HEK293 (cell line): Measurements from ENCODE around the gene PTPRR.
A peak's percentile ranks its signal among the peaks of the same experiment; 100 is the strongest.

Experiments
- CTCF ChIA-PET: fragments of 350-600 bp; formaldehyde crosslinking; extraction: SDS; loops from one replicate; lab custom pipeline; 2021; ENCODE audit warnings: antibody characterized with exemption; lab: Yijun Ruan, JAX
- POLR2A ChIA-PET: fragments of 300-600 bp; formaldehyde crosslinking; extraction: SDS; loops from one replicate; lab custom pipeline; 2020; ENCODE audit warnings: antibody characterized with exemption, inconsistent platforms; lab: Yijun Ruan, JAX
- H3K27ac ChIP-seq: fragments of 200-500 bp; sonication (Bioruptor generic); 2 replicates; pipeline ENCODE4 v1.5.1; 2014; ENCODE audit warnings: low read depth, low read length, control low read depth, inconsistent platforms; ENCODE audit errors: extremely low read depth
- H3K36me3 ChIP-seq, 2 experiments: fragments of 200-500 bp in 1 of 2; sonication (Bioruptor generic) in 1 of 2; 1 replicate in 1 of 2; 2 replicates in 1 of 2; pipeline ENCODE4 v1.5.1; 2014 to 2017; ENCODE audit warnings: inconsistent platforms in 2 of 2, low read length in 2 of 2; ENCODE audit not compliant: control insufficient read depth in 2 of 2, insufficient read depth in 1 of 2
- H3K4me1 ChIP-seq: fragments of 200-500 bp; sonication (Bioruptor generic); 2 replicates; pipeline ENCODE4 v1.5.1; 2014; ENCODE audit warnings: mild to moderate bottlenecking, low read length, inconsistent platforms; ENCODE audit not compliant: control insufficient read depth, insufficient read depth
- H3K4me3 ChIP-seq: 2 replicates; pipeline ENCODE4 v1.5.1; 2011; ENCODE audit warnings: low read depth, mild to moderate bottlenecking, control low read depth, low read length, moderate library complexity
- H3K9me3 ChIP-seq: fragments of 200-500 bp; sonication (Bioruptor generic); 2 replicates; pipeline ENCODE4 v1.5.1; 2014; ENCODE audit warnings: low read depth, low read length, inconsistent platforms; ENCODE audit not compliant: control insufficient read depth, insufficient read depth
- EGR2 ChIP-seq: fragments of 450-650 bp; formaldehyde crosslinking; IDR thresholded peaks from 2 replicates; pipeline ENCODE4 v1.5.1; 2016; ENCODE audit warnings: low read depth, missing biosample characterization, missing genetic modification characterization
- GFI1B ChIP-seq: fragments of 450-650 bp; formaldehyde crosslinking; IDR thresholded peaks from 2 replicates; pipeline ENCODE4 v1.5.1; 2016; ENCODE audit warnings: missing biosample characterization, missing genetic modification characterization
- GLI4 ChIP-seq: fragments of 450-650 bp; formaldehyde crosslinking; IDR thresholded peaks from 2 replicates; pipeline ENCODE4 v1.5.1; 2016; ENCODE audit warnings: missing biosample characterization, missing genetic modification characterization
- RBAK ChIP-seq: fragments of 450-650 bp; formaldehyde crosslinking; IDR thresholded peaks from 2 replicates; pipeline ENCODE4 v1.5.1; 2016; ENCODE audit warnings: missing biosample characterization, missing genetic modification characterization
- SALL2 ChIP-seq: fragments of 450-650 bp; formaldehyde crosslinking; IDR thresholded peaks from 2 replicates; pipeline ENCODE4 v1.5.0; 2017; ENCODE audit warnings: missing biosample characterization, mild to moderate bottlenecking, missing genetic modification characterization, borderline replicate concordance
- SCRT1 ChIP-seq: fragments of 450-650 bp; formaldehyde crosslinking; IDR thresholded peaks from 2 replicates; pipeline ENCODE4 v1.5.1; 2016; ENCODE audit warnings: missing biosample characterization, missing genetic modification characterization, borderline replicate concordance
- SETDB1 ChIP-seq: IDR thresholded peaks from one replicate; pipeline ENCODE4 v1.6.1; 2017; ENCODE audit warnings: mild to moderate bottlenecking, low read length, moderate library complexity, mixed read lengths; ENCODE audit not compliant: insufficient read length
- SP2 ChIP-seq: fragments of 450-650 bp; formaldehyde crosslinking; IDR thresholded peaks from 2 replicates; pipeline ENCODE4 v1.5.1; 2016; ENCODE audit warnings: missing biosample characterization, missing genetic modification characterization
- ZBTB17 ChIP-seq: fragments of 450-650 bp; formaldehyde crosslinking; IDR thresholded peaks from 2 replicates; pipeline ENCODE4 v1.5.1; 2016; ENCODE audit warnings: missing biosample characterization, missing genetic modification characterization
- ZFP3 ChIP-seq: fragments of 450-650 bp; formaldehyde crosslinking; IDR thresholded peaks from 2 replicates; pipeline ENCODE4 v1.5.1; 2016; ENCODE audit warnings: low read depth, missing biosample characterization, missing genetic modification characterization
- ZIC2 ChIP-seq: fragments of 450-650 bp; formaldehyde crosslinking; IDR thresholded peaks from 2 replicates; pipeline ENCODE4 v1.5.1; 2016; ENCODE audit warnings: missing biosample characterization, missing genetic modification characterization
- ZNF10 ChIP-seq: fragments of 450-650 bp; formaldehyde crosslinking; IDR thresholded peaks from 2 replicates; pipeline ENCODE4 v1.5.1; 2017; ENCODE audit warnings: missing biosample characterization, missing genetic modification characterization
- ZNF138 ChIP-seq: fragments of 450-650 bp; formaldehyde crosslinking; IDR thresholded peaks from 2 replicates; pipeline ENCODE4 v1.5.1; 2016; ENCODE audit warnings: missing biosample characterization, missing genetic modification characterization, borderline replicate concordance
- ZNF146 ChIP-seq: fragments of 450-650 bp; formaldehyde crosslinking; IDR thresholded peaks from 2 replicates; pipeline ENCODE4 v1.5.1; 2016; ENCODE audit warnings: missing biosample characterization, missing genetic modification characterization
- ZNF248 ChIP-seq: fragments of 450-650 bp; formaldehyde crosslinking; IDR thresholded peaks from 2 replicates; pipeline ENCODE4 v1.5.1; 2017; ENCODE audit warnings: missing biosample characterization, missing genetic modification characterization
- ZNF274 ChIP-seq, 2 experiments: fragments of 200-500 bp in 1 of 2; fragments of 450-650 bp in 1 of 2; sonication (Bioruptor generic) in 1 of 2; formaldehyde crosslinking in 1 of 2; IDR thresholded peaks; 2 replicates each; pipeline versions ENCODE4 v1.5.1 to v1.6.1; 2014 to 2016; ENCODE audit warnings: borderline replicate concordance in 1 of 2, inconsistent platforms in 1 of 2, low read length in 1 of 2, missing biosample characterization in 1 of 2, missing genetic modification characterization in 1 of 2
- ZNF292 ChIP-seq: fragments of 450-650 bp; formaldehyde crosslinking; IDR thresholded peaks from 2 replicates; pipeline ENCODE4 v1.5.1; 2016; ENCODE audit warnings: low read depth, missing biosample characterization, missing genetic modification characterization, borderline replicate concordance
- ZNF341 ChIP-seq: fragments of 450-650 bp; formaldehyde crosslinking; IDR thresholded peaks from 2 replicates; pipeline ENCODE4; 2016; ENCODE audit warnings: low read depth, missing biosample characterization, missing genetic modification characterization
- ZNF350 ChIP-seq: fragments of 450-650 bp; formaldehyde crosslinking; IDR thresholded peaks from 2 replicates; pipeline ENCODE4 v1.5.0; 2017; ENCODE audit warnings: missing biosample characterization, mild to moderate bottlenecking, missing genetic modification characterization
- ZNF585B ChIP-seq: fragments of 450-650 bp; formaldehyde crosslinking; IDR thresholded peaks from 2 replicates; pipeline ENCODE4 v1.5.1; 2016; ENCODE audit warnings: missing biosample characterization, missing genetic modification characterization
- ZNF596 ChIP-seq: fragments of 450-650 bp; IDR thresholded peaks from 2 replicates; pipeline ENCODE4 v1.5.0; 2018; ENCODE audit warnings: missing biosample characterization, mild to moderate bottlenecking, missing genetic modification characterization, moderate library complexity
- ZNF629 ChIP-seq: fragments of 450-650 bp; formaldehyde crosslinking; IDR thresholded peaks from 2 replicates; pipeline ENCODE4 v1.5.1; 2017; ENCODE audit warnings: missing biosample characterization, missing genetic modification characterization
- ZNF664 ChIP-seq: fragments of 450-650 bp; formaldehyde crosslinking; IDR thresholded peaks from 2 replicates; pipeline ENCODE4 v1.5.1; 2016; ENCODE audit warnings: missing biosample characterization, missing genetic modification characterization
- ZNF776 ChIP-seq: fragments of 450-650 bp; formaldehyde crosslinking; IDR thresholded peaks from 2 replicates; pipeline ENCODE4 v1.5.0; 2017; ENCODE audit warnings: missing biosample characterization, missing genetic modification characterization, borderline replicate concordance
- TF ChIP-seq, protein P1 (sequence below): fragments of 450-650 bp; IDR thresholded peaks from 2 replicates; pipeline ENCODE4 v1.5.1; 2018; ENCODE audit warnings: missing biosample characterization, mild to moderate bottlenecking, missing genetic modification characterization

Gene PTPRR

DNA sequence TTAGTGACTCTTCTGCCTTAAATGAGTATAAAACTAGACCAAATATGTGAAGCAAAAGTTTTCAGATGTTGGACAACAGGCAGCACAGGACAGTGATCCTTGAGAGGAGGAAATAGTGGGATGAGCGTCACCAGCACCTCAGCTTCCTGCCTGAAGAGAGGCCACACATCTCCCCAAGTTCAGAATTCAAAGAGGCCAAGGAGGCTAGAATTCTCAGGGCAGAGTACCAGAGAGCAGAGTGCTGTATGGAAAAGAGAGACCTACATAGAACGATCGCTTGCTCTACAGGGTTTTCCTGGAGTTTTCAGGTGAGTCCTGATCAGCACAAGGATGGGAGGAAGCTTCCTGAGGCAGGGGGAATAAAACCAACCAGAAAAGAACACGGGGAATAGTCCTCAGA is 107.0 kb downstream of the PTPRR start:
- Histone ChIP-seq H3K9me3 (no peaks in the 10 kb centered on the region), H3K4me3 (no peak overlapping the region), H3K27ac (no peak overlapping the region), H3K4me1 (no peaks in the 10 kb centered on the region), H3K36me3 (no peaks in the 10 kb centered on the region)
- TF ChIP-seq GFI1B (tag by site-specific recombination) (no peak), ZNF585B (peak; percentile 58), SALL2 (tag by site-specific recombination) (no peak), ZNF350 (tag by site-specific recombination) (no peak), GLI4 (tag by site-specific recombination) (no peak)
- ChIA-PET POLR2A (no interaction called here), CTCF (interaction anchor here (1.1 kb wide), 1 partner anchor 934 kb away, joined by 3 read pairs; no protein-coding TSS in a partner anchor)

DNA sequence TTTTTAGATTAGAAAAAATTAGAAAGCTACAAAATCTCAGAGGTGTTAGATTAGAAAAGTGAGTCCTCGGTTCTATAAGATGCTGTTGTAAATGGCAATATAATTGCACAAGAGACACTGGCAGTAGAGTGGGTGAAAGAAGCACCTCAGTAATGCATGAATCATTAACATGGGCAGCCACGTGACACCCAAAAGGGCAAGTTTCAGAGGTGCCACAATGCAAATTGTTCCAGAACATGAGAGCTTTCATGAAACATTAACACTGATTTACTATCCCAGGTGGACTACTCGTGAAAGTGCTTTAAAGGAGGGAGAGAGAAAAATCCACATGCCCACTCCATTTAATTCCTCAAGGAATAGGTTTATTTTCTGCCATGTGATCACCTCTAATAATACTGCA is 108.4 kb downstream of the PTPRR start:
- Histone ChIP-seq H3K4me1 (no peaks in the 10 kb centered on the region), H3K4me3 (no peak overlapping the region), H3K9me3 (no peaks in the 10 kb centered on the region), H3K36me3 (no peaks in the 10 kb centered on the region), H3K27ac (no peak overlapping the region)
- TF ChIP-seq ZNF776 (tag by site-specific recombination): no peak
- no peak for TF ChIP-seq ZFP3 (tag by site-specific recombination)
- no peak for TF ChIP-seq EGR2 (tag by site-specific recombination)
- no peak for TF ChIP-seq ZIC2
- TF ChIP-seq SETDB1: no peak
- TF ChIP-seq, protein P1, sequence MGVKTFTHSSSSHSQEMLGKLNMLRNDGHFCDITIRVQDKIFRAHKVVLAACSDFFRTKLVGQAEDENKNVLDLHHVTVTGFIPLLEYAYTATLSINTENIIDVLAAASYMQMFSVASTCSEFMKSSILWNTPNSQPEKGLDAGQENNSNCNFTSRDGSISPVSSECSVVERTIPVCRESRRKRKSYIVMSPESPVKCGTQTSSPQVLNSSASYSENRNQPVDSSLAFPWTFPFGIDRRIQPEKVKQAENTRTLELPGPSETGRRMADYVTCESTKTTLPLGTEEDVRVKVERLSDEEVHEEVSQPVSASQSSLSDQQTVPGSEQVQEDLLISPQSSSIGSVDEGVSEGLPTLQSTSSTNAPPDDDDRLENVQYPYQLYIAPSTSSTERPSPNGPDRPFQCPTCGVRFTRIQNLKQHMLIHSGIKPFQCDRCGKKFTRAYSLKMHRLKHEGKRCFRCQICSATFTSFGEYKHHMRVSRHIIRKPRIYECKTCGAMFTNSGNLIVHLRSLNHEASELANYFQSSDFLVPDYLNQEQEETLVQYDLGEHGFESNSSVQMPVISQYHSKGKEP (tag by site-specific recombination): no peak
- no peak for TF ChIP-seq ZNF146 (tag by site-specific recombination)
- TF ChIP-seq ZNF664 (tag by site-specific recombination): no peak
- no peak for TF ChIP-seq ZNF138 (tag by site-specific recombination)
- TF ChIP-seq SCRT1 (tag by site-specific recombination): no peak
- TF ChIP-seq ZNF292 (tag by site-specific recombination): no peak
- TF ChIP-seq SP2 (tag by site-specific recombination): no peak
- TF ChIP-seq ZNF248 (tag by site-specific recombination): no peak
- no peak for TF ChIP-seq ZBTB17
- TF ChIP-seq ZNF629 (tag by site-specific recombination): no peak
- TF ChIP-seq ZNF596 (tag by site-specific recombination): no peak
- TF ChIP-seq ZNF274 (IDR thresholded peaks at IDR 0.05; ENCODE audit: low read length): no peak
- TF ChIP-seq ZNF274 (tag by site-specific recombination; IDR thresholded peaks at IDR 0.05; ENCODE audit: borderline replicate concordance): no peak
- TF ChIP-seq ZNF10: no peak
- TF ChIP-seq RBAK (tag by site-specific recombination): no peak
- no peak for TF ChIP-seq ZNF341 (tag by site-specific recombination)
- POLR2A ChIA-PET: no interaction called here
- CTCF ChIA-PET: no interaction called here
